Fibroblast of skin of scalp (primary cell): ENCODE data around the gene IL9R.
"Not testable (repeated sequence)": the region's sequence is repeated elsewhere in the genome, so short reads cannot be mapped to it uniquely, and the experiment has no call there.

ENCODE experiments used
- DNase-seq: peaks from one replicate; pipeline ENCODE4 v3.0.0-alpha.2; 2013

Gene IL9R

GRCh38 chrX:155998761-155999510 lies 1.4 kb downstream of the IL9R start:
- no peak for DNase-seq

DNA sequence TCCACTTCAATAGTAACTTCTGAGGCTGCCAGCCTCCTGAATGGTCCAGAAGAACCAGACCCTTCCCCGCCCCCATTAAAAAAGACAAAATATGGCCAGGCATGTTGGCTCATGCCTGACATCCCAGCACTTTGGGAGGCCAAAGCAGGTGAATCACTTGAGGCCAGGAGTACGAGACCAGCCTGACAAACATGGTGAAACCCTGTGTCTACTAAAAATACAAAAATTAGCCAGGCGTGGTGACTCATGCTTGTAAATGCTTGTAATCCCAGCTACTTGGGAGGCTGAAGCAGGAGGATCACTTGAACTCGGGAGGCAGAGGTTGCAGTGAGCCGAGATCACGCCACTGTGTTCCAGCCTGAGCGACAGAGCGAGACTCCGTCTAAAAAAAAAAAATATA lies 2.3 kb downstream of the IL9R start:
- DNase-seq: not testable (repeated sequence)

GRCh38 chrX:156000361-156000926 lies 2.9 kb downstream of the IL9R start:
- DNase-seq: no peak

DNA sequence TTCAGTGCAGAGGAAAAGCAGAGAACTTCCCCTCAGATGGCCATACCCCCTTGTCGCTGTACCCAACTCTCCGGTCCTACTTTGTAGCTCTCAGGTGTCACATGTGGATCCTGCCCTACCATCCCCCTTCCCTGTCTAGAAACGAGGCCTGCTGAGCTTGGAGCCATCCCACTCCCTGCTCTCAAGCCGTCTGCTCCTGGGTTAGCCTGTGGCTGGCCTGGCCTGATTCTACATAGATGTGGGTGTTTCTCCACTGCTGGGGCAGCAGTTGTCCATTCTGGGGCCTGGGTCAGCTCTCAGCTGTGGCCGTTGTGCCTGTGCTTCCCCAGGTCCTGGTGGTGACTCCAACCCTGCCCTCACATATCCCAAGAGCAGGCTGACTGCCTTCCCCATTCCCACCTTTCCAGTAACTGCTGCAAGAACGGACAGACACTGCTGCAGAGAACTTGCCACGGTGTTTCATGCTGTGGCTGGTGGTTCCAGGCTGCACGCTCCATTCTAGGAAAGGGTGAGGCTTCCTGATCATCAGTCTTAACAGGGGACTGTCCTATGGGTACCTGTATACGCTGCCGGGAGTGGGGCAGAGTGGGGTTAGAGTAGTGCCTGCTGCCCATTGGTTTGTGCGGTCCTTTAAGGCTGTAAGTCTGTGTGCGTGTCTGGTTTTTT lies 3.6 kb downstream of the IL9R start:
- no peak for DNase-seq

DNA sequence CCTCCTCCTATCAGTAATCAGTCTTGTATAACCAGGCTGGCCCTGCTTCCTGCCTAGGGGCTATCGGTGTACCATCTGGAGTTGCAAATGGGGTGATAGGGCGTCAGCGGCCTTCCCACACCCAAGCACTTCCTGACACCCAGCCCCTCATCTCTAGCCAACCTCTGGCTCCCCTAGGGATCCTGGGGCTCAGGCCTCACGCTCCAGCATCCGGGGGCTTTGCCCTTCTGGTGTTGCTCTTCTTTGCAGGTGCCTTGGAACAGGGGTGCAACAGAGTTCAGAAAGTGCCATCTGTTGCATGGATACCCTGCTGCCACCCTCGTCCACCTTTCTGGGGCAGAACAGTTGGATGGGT lies 4.1 kb downstream of the IL9R start:
- DNase-seq: no peak

DNA sequence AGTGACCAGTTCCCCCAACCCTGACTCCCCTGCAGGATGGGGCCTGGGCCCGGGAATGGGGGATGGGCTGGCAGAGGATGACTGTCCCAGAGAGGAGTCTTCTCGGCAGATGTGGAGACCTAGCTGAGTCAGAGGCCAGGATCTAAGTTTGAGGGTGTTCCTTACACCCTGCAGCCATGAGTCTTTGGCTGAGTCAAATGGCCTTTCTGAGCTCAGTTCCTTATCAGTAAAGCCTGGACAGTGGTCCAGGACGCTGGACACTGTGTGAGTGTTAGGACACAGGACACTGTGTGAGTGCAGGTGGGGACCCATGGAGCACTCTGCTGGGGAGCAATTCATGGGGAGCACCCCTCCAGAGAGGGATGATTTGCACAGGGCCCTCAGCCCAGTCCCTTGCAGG lies 5.0 kb downstream of the IL9R start:
- DNase-seq: no peak

- no peak for DNase-seq
These were observed 6.1 kb downstream of the IL9R start for GRCh38 chrX:156003486-156004185.

GRCh38 chrX:156004256-156004655 lies 6.8 kb downstream of the IL9R start:
- no peak for DNase-seq

GRCh38 chrX:156004740-156005139 lies 7.2 kb downstream of the IL9R start:
- no peak for DNase-seq

DNA sequence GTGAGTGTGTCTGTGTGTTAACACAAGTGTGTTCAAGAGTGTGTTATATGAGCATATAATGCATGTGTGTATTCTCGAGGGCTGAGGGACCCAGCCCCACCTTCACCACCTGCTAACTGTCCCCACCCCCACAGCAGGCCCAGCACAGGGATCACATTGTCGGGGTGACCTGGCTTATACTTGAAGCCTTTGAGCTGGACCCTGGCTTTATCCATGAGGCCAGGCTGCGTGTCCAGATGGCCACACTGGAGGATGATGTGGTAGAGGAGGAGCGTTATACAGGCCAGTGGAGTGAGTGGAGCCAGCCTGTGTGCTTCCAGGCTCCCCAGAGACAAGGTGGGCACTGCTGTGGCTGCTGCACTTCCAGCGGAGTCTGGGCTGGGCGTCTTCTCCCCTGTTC lies 7.6 kb downstream of the IL9R start:
- no peak for DNase-seq

GRCh38 chrX:156006468-156006867 lies 9.0 kb downstream of the IL9R start:
- DNase-seq: not testable (repeated sequence)

DNA sequence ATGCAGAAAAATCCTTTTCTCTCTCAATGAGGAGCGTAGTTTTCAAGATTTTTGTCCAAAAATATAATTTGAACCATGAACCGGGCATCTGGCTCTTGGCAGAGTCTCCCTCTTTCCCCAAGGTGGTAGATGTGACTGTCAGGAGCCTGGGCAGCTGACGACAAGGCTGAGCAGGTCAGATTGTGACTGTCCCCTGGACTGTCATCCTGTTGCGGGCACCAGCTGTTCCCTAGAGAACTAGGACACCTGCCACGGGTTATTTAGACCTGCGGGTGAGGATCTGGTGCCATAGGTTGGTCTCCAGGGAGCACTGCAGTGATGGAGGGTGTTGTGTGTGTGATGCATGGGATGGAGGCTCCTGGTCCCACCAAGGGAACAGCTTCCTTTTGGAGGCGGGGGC lies 10.9 kb downstream of the IL9R start:
- DNase-seq: not testable (repeated sequence)

- no peak for DNase-seq
These were observed 11.4 kb downstream of the IL9R start for GRCh38 chrX:156008915-156009314.

DNA sequence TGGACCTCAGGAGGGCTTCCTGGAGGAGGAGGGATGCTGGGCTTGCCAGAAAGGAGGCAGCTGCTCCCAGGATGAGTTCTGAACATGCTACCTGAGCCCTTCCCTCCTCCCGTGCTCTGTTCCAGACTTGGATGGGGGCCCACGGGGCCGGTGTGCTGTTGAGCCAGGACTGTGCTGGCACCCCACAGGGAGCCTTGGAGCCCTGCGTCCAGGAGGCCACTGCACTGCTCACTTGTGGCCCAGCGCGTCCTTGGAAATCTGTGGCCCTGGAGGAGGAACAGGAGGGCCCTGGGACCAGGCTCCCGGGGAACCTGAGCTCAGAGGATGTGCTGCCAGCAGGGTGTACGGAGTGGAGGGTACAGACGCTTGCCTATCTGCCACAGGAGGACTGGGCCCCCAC lies 12.2 kb downstream of the IL9R start:
- DNase-seq: not testable (repeated sequence)

DNA sequence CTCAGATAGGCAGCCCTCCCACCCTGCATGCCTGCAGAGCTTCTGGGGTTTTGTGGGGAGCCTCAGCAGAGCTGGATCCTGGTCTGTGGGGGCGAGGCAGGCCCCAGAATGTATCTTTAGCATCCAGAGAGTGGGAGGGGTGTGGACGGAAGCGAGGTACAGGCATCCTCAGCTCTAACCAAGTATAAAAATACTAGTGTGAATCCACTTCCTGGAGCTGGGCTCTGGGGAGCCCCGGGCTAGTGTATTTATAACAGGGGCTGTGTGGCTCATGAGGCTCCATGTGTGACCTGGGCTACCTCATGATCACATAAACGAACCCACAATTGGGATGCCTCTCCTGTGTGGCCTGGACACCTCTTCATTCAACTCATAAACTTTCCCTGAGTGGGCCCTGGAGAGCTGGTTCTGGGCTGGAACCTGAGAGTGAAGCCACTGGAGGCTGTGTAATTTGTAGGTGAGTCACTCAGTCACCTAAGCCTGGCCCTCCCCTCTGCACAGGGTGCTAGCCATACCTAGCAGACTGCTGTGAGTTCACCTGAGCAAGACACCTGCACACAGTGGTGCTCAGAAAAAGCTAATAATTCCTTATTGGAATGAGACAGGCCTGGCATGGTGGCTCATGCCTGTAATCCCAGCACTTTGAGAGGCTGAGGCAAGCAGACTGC lies 15.9 kb downstream of the IL9R start:
- DNase-seq: not testable (repeated sequence)

DNA sequence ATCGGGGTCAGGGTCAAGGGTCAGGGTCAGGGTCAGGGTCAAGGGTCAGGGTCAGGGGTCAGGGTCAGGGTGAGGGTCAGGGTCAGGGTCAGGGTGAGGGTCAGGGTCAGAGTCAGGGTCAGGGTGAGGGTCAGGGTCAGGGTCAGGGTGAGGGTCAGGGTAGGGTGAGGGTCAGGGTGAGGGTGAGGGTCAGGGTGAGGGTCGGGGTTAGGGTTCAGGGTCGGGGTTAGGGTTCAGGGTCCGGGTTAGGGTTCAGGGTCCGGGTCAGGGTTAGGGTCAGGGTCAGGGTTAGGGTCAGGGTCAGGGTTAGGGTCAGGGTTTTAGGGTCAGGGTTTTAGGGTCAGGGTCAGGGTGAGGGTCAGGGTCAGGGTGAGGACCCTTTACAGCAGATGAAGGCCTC lies 22.4 kb downstream of the IL9R start:
- DNase-seq: not testable (repeated sequence)

DNA sequence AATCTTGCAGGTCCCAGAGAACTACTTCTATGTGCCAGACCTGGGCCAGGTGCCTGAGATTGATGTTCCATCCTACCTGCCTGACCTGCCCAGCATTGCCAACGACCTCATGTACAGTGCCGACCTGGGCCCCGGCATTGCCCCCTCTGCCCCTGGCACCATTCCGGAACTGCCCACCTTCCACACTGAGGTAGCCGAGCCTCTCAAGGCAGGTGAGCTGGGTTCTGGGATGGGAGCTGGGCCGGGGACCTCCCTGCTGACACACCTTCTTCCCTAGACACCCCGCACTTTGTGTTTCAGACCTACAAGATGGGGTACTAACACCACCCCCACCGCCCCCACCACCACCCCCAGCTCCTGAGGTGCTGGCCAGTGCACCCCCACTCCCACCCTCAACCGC lies 25.5 kb downstream of the IL9R start:
- DNase-seq: not testable (repeated sequence)

DNA sequence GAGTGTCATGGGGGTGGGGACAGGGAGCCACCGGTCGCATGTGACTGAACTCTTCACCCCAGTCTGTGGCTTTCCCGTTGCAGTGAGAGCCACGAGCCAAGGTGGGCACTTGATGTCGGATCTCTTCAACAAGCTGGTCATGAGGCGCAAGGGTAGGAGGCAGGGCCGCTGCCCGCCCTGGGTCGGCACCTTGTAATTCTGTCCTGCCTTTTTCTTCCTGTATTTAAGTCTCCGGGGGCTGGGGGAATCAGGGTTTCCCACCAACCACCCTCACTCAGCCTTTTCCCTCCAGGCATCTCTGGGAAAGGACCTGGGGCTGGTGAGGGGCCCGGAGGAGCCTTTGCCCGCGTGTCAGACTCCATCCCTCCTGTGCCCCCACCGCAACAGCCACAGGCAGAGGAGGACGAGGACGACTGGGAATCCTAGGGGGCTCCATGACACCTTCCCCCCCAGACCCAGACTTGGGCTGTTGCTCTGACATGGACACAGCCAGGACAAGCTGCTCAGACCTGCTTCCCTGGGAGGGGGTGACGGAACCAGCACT lies 27.5 kb downstream of the IL9R start:
- DNase-seq: not testable (repeated sequence)

GRCh38 chrX:156028653-156029237 lies 31.2 kb downstream of the IL9R start:
- DNase-seq: not testable (repeated sequence)

DNA sequence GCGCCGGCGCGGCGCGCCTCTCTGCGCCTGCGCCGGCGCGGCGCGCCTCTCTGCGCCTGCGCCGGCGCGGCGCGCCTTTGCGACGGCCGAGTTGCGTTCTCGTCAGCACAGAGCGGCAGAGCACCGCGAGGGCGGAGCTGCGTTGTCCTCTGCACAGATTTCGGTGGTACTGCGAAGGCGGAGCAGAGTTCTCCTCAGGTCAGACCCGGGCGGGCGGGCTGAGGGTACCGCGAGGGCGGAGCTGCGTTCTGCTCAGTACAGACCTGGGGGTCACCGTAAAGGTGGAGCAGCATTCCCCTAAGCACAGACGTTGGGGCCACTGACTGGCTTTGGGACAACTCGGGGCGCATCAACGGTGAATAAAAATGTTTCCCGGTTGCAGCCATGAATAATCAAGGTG lies 31.8 kb downstream of the IL9R start:
- DNase-seq: not testable (repeated sequence)

DNA sequence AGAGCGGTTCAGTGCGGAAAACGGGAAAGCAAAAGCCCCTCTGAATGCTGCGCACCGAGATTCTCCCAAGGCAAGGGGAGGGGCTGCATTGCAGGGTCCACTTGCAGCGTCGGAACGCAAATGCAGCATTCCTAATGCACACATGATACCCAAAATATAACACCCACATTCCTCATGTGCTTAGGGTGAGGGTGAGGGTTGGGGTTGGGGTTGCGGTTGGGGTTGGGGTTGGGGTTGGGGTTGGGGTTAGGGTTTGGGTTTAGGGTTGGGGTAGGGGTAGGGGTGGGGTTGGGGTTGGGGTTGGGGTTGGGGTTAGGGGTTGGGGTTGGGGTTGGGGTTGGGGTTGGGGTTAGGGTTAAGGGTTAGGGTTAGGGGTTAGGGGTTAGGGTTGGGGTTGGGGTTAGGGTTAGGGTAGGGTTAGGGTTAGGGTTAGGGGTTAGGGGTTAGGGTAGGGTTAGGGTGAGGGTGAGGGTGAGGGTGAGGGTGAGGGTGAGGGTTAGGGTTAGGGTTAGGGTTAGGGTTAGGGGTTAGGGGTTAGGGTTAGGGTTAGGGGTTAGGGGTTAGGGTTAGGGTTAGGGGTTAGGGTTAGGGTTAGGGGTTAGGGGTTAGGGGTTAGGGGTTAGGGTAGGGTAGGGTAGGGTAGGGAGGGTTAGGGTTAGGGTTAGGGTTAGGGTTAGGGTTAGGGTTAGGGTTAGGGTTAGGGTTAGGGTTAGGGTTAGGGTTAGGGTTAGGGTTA lies 32.4 kb downstream of the IL9R start:
- DNase-seq: peak; percentile 32
